Calu3 (cell line): Measurements from ENCODE around the gene PAPPA. TPM values are rescaled to one million over a fixed set of nuclear protein-coding genes. Genes with fewer than 3 reads are reported as not detected.

Experiments used
- BruUV-seq: library from RNA; stranded (reverse); fragments of 400-500 nt; replicated peaks from 2 replicates; lab custom pipeline; 2021; lab: Mats Ljungman, UMichigan
- CTCF ChIA-PET: fragments of 300-600 bp; sonication (Branson Sonifier 250); formaldehyde crosslinking; loops from one replicate; lab custom pipeline; 2022; ENCODE audit warnings: antibody characterized with exemption; lab: Charles Lee
- DNase-seq: peaks from one replicate; pipeline ENCODE4 v3.0.0; 2022
- H3K27ac Mint-ChIP-seq: one replicate; pipeline ENCODE4 v1.8.0; 2022; ENCODE audit warnings: mixed read lengths; ENCODE audit not compliant: unreplicated experiment
- H3K27me3 Mint-ChIP-seq: one replicate; pipeline ENCODE4 v1.8.0; 2022; ENCODE audit warnings: mixed read lengths; ENCODE audit not compliant: unreplicated experiment
- H3K36me3 Mint-ChIP-seq: one replicate; pipeline ENCODE4 v1.8.0; 2022; ENCODE audit warnings: mild to moderate bottlenecking, moderate library complexity, mixed read lengths; ENCODE audit not compliant: insufficient read depth, unreplicated experiment
- H3K4me1 Mint-ChIP-seq: one replicate; pipeline ENCODE4 v1.8.0; 2022; ENCODE audit warnings: mild to moderate bottlenecking, low read depth, mixed read lengths; ENCODE audit not compliant: unreplicated experiment
- H3K4me3 Mint-ChIP-seq: one replicate; pipeline ENCODE4 v1.8.0; 2022; ENCODE audit warnings: mild to moderate bottlenecking, low read depth, moderate library complexity, mixed read lengths; ENCODE audit not compliant: unreplicated experiment
- H3K9me3 Mint-ChIP-seq: one replicate; pipeline ENCODE4 v1.8.0; 2022; ENCODE audit warnings: low read depth, mixed read lengths; ENCODE audit not compliant: unreplicated experiment
- CTCF ChIP-seq: fragments of 200-600 bp; IDR thresholded peaks from one replicate; pipeline ENCODE4 v1.8.0; 2022; ENCODE audit warnings: antibody characterized with exemption; ENCODE audit not compliant: unreplicated experiment
- intact Hi-C: fragments of 100-400 bp; cut with micrococcal nuclease; formaldehyde crosslinking; loops from one replicate; pipeline ENCODE4 v1.10.0; 2022; ENCODE audit not compliant: unreplicated experiment
- total RNA-seq: library from RNA; stranded (reverse); gene quantifications from 2 replicates; pipeline ENCODE4 v1.2.3, GENCODE V29; 2022

PAPPA gene
- total RNA-seq, 1 experiment from 2014 or later, result not detected

- Mint-ChIP-seq H3K4me3 (no peak overlapping the region), H3K36me3 (no peaks in the 10 kb centered on the region), H3K9me3 (peaks cover 3% of the 10 kb centered on the region), H3K27me3 (peaks cover under 1% of the 10 kb centered on the region), H3K4me1 (no peaks in the 10 kb centered on the region), H3K27ac (no peak overlapping the region)
- intact Hi-C loops, result no loop called here
- DNase-seq, result no peak
- BruUV-seq, result no TSS peak
- CTCF ChIA-PET, result no interaction called here
- TF ChIP-seq CTCF, result no peak
These were observed 192.2 kb downstream of the PAPPA start for GRCh38 chr9:116345817-116346216.

GRCh38 chr9:116349684-116350083 is 196.1 kb downstream of the PAPPA start:
- peaks cover 3% of the 10 kb centered on the region for H3K9me3 Mint-ChIP-seq
- CTCF ChIA-PET, result no interaction called here
- no peak for TF ChIP-seq CTCF
- H3K27ac Mint-ChIP-seq, result no peak overlapping the region
- no peaks in the 10 kb centered on the region for H3K4me1 Mint-ChIP-seq
- DNase-seq, result no peak
- no peaks in the 10 kb centered on the region for H3K36me3 Mint-ChIP-seq
- no peak overlapping the region for H3K4me3 Mint-ChIP-seq
- H3K27me3 Mint-ChIP-seq, result no peaks in the 10 kb centered on the region
- BruUV-seq, result no TSS peak
- intact Hi-C loops, result no loop called here

- intact Hi-C loops, result no loop called here
- H3K4me1 Mint-ChIP-seq, result no peaks in the 10 kb centered on the region
- no peaks in the 10 kb centered on the region for H3K27me3 Mint-ChIP-seq
- H3K36me3 Mint-ChIP-seq, result no peaks in the 10 kb centered on the region
- CTCF ChIA-PET, result no interaction called here
- DNase-seq, result no peak
- no peak overlapping the region for H3K27ac Mint-ChIP-seq
- BruUV-seq, result no TSS peak
- no peak overlapping the region for H3K4me3 Mint-ChIP-seq
- no peak for TF ChIP-seq CTCF
- H3K9me3 Mint-ChIP-seq, result peaks cover 3% of the 10 kb centered on the region
These were observed 196.6 kb downstream of the PAPPA start for GRCh38 chr9:116350213-116350612.

GRCh38 chr9:116352958-116353357 is 199.4 kb downstream of the PAPPA start:
- Mint-ChIP-seq H3K36me3 (no peaks in the 10 kb centered on the region), H3K4me3 (no peak overlapping the region), H3K27ac (no peak overlapping the region), H3K27me3 (no peaks in the 10 kb centered on the region), H3K4me1 (no peaks in the 10 kb centered on the region), H3K9me3 (peaks cover 3% of the 10 kb centered on the region)
- no TSS peak for BruUV-seq
- intact Hi-C loops, result no loop called here
- no peak for DNase-seq
- TF ChIP-seq CTCF, result no peak
- CTCF ChIA-PET, result no interaction called here
